HG02840 (cell line): ENCODE measurements around the gene CER1.

Experiments used
- ATAC-seq: cut with Tn5 transposase; IDR thresholded peaks from one replicate; pipeline ENCODE4 v1.9.1; 2021; ENCODE audit warnings: mild to moderate bottlenecking, moderate library complexity, moderate number of reproducible peaks; ENCODE audit not compliant: unreplicated experiment, low FRiP score

The CER1 gene

DNA sequence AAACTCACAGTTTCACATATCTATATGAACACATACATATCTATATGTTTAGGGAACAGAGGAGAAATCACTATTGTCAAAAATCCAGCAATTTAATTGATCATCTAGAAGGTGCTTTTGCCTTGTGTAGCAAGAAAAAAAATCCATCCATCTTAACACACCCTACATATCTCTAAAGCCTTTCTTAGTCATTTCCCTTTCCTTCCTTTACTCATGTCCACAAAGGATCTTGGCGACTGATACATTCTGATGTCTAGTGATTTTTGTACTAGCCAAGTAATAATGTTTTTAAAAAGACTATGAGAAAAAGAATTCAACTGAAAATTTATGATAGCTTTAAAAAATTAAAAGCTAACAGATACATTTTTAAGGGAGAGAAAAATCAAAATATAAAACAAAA is 51.8 kb downstream of the CER1 start:
- ATAC-seq: no peak
